Mesendoderm (in vitro differentiated cells): ENCODE results near the gene TLN1.

Experiments
- DNase-seq: peaks from one replicate; pipeline ENCODE4 v3.0.0; 2013
- H2AK5ac ChIP-seq: 2 replicates; pipeline ENCODE4 v1.6.1; 2013; ENCODE audit warnings: low read length, inconsistent platforms
- H2BK120ac ChIP-seq: 2 replicates; pipeline ENCODE4 v1.6.1; 2013; ENCODE audit warnings: low read depth, mild to moderate bottlenecking, low read length, moderate library complexity, mixed read lengths
- H2BK15ac ChIP-seq: replicated peaks from 2 replicates; pipeline ENCODE4 v1.6.1; 2013; ENCODE audit warnings: low read depth, mild to moderate bottlenecking, moderate library complexity
- H2BK5ac ChIP-seq: 2 replicates; pipeline ENCODE4 v1.6.1; 2013; ENCODE audit warnings: low read length, inconsistent platforms
- H3K18ac ChIP-seq: 2 replicates; pipeline ENCODE4 v1.6.1; 2013; ENCODE audit warnings: mild to moderate bottlenecking, low read length, mixed read lengths
- H3K23ac ChIP-seq: one replicate; pipeline ENCODE4 v1.6.1; 2013; ENCODE audit warnings: low read length
- H3K27ac ChIP-seq: 2 replicates; pipeline ENCODE4 v1.5.1; 2013; ENCODE audit warnings: low read depth, mild to moderate bottlenecking, inconsistent platforms, low read length, moderate library complexity
- H3K27me3 ChIP-seq: 2 replicates; pipeline ENCODE4 v1.6.1; 2013; ENCODE audit warnings: low read length, control low read depth, mild to moderate bottlenecking, inconsistent platforms; ENCODE audit not compliant: insufficient read depth, poor library complexity
- H3K36me3 ChIP-seq: 2 replicates; pipeline ENCODE4 v1.6.1; 2013; ENCODE audit warnings: low read length, inconsistent platforms; ENCODE audit not compliant: control insufficient read depth, insufficient read depth
- H3K4ac ChIP-seq: one replicate; pipeline ENCODE4 v1.6.1; 2013; ENCODE audit warnings: low read depth, mild to moderate bottlenecking, low read length, moderate library complexity
- H3K4me1 ChIP-seq: 2 replicates; pipeline ENCODE4 v1.6.1; 2013; ENCODE audit warnings: low read depth, low read length, inconsistent platforms; ENCODE audit not compliant: control insufficient read depth
- H3K4me2 ChIP-seq: 2 replicates; pipeline ENCODE4 v1.6.1; 2013; ENCODE audit warnings: low read length
- H3K4me3 ChIP-seq: 2 replicates; pipeline ENCODE4 v1.5.1; 2013; ENCODE audit warnings: mild to moderate bottlenecking, low read length
- H3K56ac ChIP-seq: one replicate; pipeline ENCODE4 v1.6.1; 2013; ENCODE audit warnings: low read length
- H3K79me1 ChIP-seq: 2 replicates; pipeline ENCODE4 v1.6.1; 2013; ENCODE audit warnings: low read length, inconsistent platforms
- H3K79me2 ChIP-seq: 2 replicates; pipeline ENCODE4 v1.6.1; 2013; ENCODE audit warnings: mild to moderate bottlenecking, low read length; ENCODE audit not compliant: control insufficient read depth, insufficient read depth
- H3K9ac ChIP-seq: 2 replicates; pipeline ENCODE4 v1.6.1; 2013; ENCODE audit warnings: low read length, inconsistent platforms
- H4K5ac ChIP-seq: one replicate; pipeline ENCODE4 v1.6.1; 2013; ENCODE audit warnings: low read length
- H4K8ac ChIP-seq: one replicate; pipeline ENCODE4 v1.6.1; 2013; ENCODE audit warnings: low read depth, mild to moderate bottlenecking, control low read depth, low read length, moderate library complexity
- WGBS: extraction: QIAGEN DNeasy Blood & Tissue Kit; methylation state at CpG from one replicate; pipeline ENCODE4 v1.1.7; 2013; ENCODE audit warnings: low lambda C conversion rate, missing lambda C conversion rate; ENCODE audit not compliant: insufficient coverage; ENCODE audit errors: extremely low coverage; 5-methylcytosine and 5-hydroxymethylcytosine counted together

The TLN1 gene

GRCh38 chr9:35766997-35767396, 35.0 kb upstream of the TLN1 start:
- no peak overlapping the region for H2BK120ac ChIP-seq
- no peak overlapping the region for H3K9ac ChIP-seq
- H2AK5ac ChIP-seq = no peak overlapping the region
- no peak overlapping the region for H3K4me3 ChIP-seq
- H3K23ac ChIP-seq = no peak overlapping the region
- H3K27me3 ChIP-seq = no peaks in the 10 kb centered on the region
- no peak overlapping the region for H4K5ac ChIP-seq
- H2BK5ac ChIP-seq = no peak overlapping the region
- no peak overlapping the region for H2BK15ac ChIP-seq
- H3K79me2 ChIP-seq = no peaks in the 10 kb centered on the region
- H3K4me1 ChIP-seq = no peaks in the 10 kb centered on the region
- H3K18ac ChIP-seq = no peak overlapping the region
- WGBS = no CpG with 5 or more reads among the region's 2 CpGs
- no peak overlapping the region for H3K56ac ChIP-seq
- H3K4ac ChIP-seq = no peak overlapping the region
- H3K27ac ChIP-seq = no peak overlapping the region
- no peaks in the 10 kb centered on the region for H3K36me3 ChIP-seq
- no peak overlapping the region for H3K4me2 ChIP-seq
- DNase-seq = no peak
- no peak overlapping the region for H4K8ac ChIP-seq
- H3K79me1 ChIP-seq = no peaks in the 10 kb centered on the region

GRCh38 chr9:35763803-35764202, 31.8 kb upstream of the TLN1 start:
- Histone ChIP-seq H3K79me2 (no peaks in the 10 kb centered on the region), H3K23ac (no peak overlapping the region), H3K4me3 (no peak overlapping the region), H3K9ac (no peak overlapping the region), H3K27me3 (no peaks in the 10 kb centered on the region), H3K79me1 (no peaks in the 10 kb centered on the region), H4K8ac (no peak overlapping the region), H3K4me2 (no peak overlapping the region), H2BK120ac (no peak overlapping the region), H3K4me1 (no peaks in the 10 kb centered on the region), H3K4ac (no peak overlapping the region), H2BK15ac (no peak overlapping the region), H3K36me3 (no peaks in the 10 kb centered on the region), H2AK5ac (no peak overlapping the region), H2BK5ac (no peak overlapping the region), H3K56ac (no peak overlapping the region), H3K27ac (no peak overlapping the region), H3K18ac (no peak overlapping the region), H4K5ac (no peak overlapping the region)
- WGBS = no CpG with 5 or more reads among the region's 1 CpG
- DNase-seq = no peak

- H2BK15ac ChIP-seq = no peak overlapping the region
- WGBS = no CpG with 5 or more reads among the region's 2 CpGs
These were observed 31.2 kb upstream of the TLN1 start for GRCh38 chr9:35763181-35763580.

GRCh38 chr9:35760651-35761050, 28.7 kb upstream of the TLN1 start:
- H3K4ac ChIP-seq = no peak overlapping the region
- H2BK120ac ChIP-seq = no peak overlapping the region
- no peaks in the 10 kb centered on the region for H3K79me2 ChIP-seq
- no peak overlapping the region for H4K5ac ChIP-seq
- no peak overlapping the region for H2BK15ac ChIP-seq
- H4K8ac ChIP-seq = no peak overlapping the region
- H3K27ac ChIP-seq = no peak overlapping the region
- no peak overlapping the region for H3K23ac ChIP-seq
- no peak overlapping the region for H3K9ac ChIP-seq
- no peaks in the 10 kb centered on the region for H3K27me3 ChIP-seq
- no peak overlapping the region for H3K18ac ChIP-seq
- no peaks in the 10 kb centered on the region for H3K79me1 ChIP-seq
- H3K36me3 ChIP-seq = no peaks in the 10 kb centered on the region
- no peak overlapping the region for H3K56ac ChIP-seq
- no peak for DNase-seq
- H3K4me3 ChIP-seq = no peak overlapping the region
- no peak overlapping the region for H2AK5ac ChIP-seq
- H3K4me2 ChIP-seq = no peak overlapping the region
- H3K4me1 ChIP-seq = no peaks in the 10 kb centered on the region
- H2BK5ac ChIP-seq = no peak overlapping the region
- WGBS = no CpG with 5 or more reads among the region's 2 CpGs

More at GRCh38 chr9:35763181-35763580, 31.2 kb upstream of the TLN1 start:
- H2BK5ac ChIP-seq = no peak overlapping the region
- no peak overlapping the region for H2BK120ac ChIP-seq
- H2AK5ac ChIP-seq = no peak overlapping the region
- H3K56ac ChIP-seq = no peak overlapping the region
- H3K4me3 ChIP-seq = no peak overlapping the region
- no peak overlapping the region for H4K5ac ChIP-seq
- H3K27me3 ChIP-seq = no peaks in the 10 kb centered on the region
- no peak overlapping the region for H3K27ac ChIP-seq
- no peak overlapping the region for H3K4me2 ChIP-seq
- DNase-seq = no peak
- H3K4me1 ChIP-seq = no peaks in the 10 kb centered on the region
- no peak overlapping the region for H3K9ac ChIP-seq
- no peak overlapping the region for H3K18ac ChIP-seq
- H3K23ac ChIP-seq = no peak overlapping the region
- no peaks in the 10 kb centered on the region for H3K79me2 ChIP-seq
- no peaks in the 10 kb centered on the region for H3K36me3 ChIP-seq
- no peak overlapping the region for H3K4ac ChIP-seq
- H3K79me1 ChIP-seq = no peaks in the 10 kb centered on the region
- no peak overlapping the region for H4K8ac ChIP-seq

DNA sequence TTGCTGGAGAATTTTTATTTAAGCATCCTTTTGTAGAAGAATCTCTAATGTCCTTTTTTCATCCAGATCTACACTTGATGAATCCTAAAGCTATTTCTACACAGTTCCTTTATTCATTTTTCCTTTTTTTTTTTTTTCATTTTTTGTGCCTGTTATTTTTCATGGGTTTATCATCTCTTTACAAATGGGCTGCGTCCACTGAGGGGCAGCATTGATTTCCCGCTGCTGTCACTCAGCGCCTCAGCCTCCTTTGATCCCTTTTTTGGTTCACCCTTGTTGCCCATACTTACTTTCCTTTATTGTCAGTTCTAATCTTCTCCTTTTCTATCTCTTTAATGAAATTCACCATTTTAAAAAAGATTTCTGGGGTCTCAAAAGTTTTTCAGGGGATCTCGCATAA, 27.8 kb upstream of the TLN1 start:
- Histone ChIP-seq H2BK15ac (no peak overlapping the region), H3K23ac (no peak overlapping the region), H3K4me2 (no peak overlapping the region), H2BK5ac (no peak overlapping the region), H3K79me2 (no peaks in the 10 kb centered on the region), H4K5ac (no peak overlapping the region), H4K8ac (no peak overlapping the region), H3K4me1 (no peaks in the 10 kb centered on the region), H2AK5ac (no peak overlapping the region), H3K27me3 (no peaks in the 10 kb centered on the region), H3K79me1 (no peaks in the 10 kb centered on the region), H3K36me3 (no peaks in the 10 kb centered on the region), H3K27ac (no peak overlapping the region), H3K56ac (no peak overlapping the region), H3K4ac (no peak overlapping the region), H3K18ac (no peak overlapping the region), H3K9ac (no peak overlapping the region), H2BK120ac (no peak overlapping the region), H3K4me3 (no peak overlapping the region)
- DNase-seq = no peak
- no CpG with 5 or more reads among the region's 4 CpGs for WGBS

DNA sequence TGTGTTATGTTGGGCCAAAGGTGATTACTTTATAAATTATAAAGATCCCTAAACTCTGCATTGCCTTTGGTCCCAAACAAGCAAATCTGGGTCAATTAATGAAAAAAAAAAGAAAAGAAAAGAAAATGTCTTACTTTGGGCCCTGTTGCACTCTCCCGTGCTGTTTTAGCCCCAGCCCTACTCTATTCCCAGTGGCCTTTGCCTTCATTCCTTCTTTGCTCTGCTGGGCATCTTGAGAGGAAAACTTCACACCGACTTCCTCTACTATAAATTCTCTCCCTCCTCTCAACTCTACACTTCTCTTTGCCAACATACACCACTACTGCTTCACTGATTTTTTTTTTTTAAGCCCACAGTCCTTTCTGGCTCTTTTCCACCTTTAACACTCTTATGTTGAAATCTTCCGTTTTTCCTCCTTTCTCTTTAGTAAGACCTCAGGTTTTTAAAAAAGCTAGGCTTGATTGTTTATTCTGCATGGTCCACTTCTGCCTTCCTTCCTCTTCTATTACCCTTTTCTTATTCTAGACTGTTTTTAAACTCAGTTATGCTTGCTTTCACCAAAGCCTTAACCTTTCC, 26.6 kb upstream of the TLN1 start:
- Histone ChIP-seq H3K4me3 (no peak overlapping the region), H3K56ac (no peak overlapping the region), H3K27ac (no peak overlapping the region), H3K4me2 (no peak overlapping the region), H3K36me3 (no peaks in the 10 kb centered on the region), H3K18ac (no peak overlapping the region), H2BK120ac (no peak overlapping the region), H3K9ac (no peak overlapping the region), H3K23ac (no peak overlapping the region), H3K79me1 (no peaks in the 10 kb centered on the region), H3K79me2 (no peaks in the 10 kb centered on the region), H2BK5ac (no peak overlapping the region), H3K4me1 (no peaks in the 10 kb centered on the region), H4K5ac (no peak overlapping the region), H2BK15ac (no peak overlapping the region), H3K27me3 (no peaks in the 10 kb centered on the region), H3K4ac (no peak overlapping the region), H2AK5ac (no peak overlapping the region), H4K8ac (no peak overlapping the region)
- no peak for DNase-seq
- 100% methylated on average over 1 of the region's 3 CpGs for WGBS
